ENCODE measurements around the gene ZMYND11.

The ZMYND11 gene

DNA sequence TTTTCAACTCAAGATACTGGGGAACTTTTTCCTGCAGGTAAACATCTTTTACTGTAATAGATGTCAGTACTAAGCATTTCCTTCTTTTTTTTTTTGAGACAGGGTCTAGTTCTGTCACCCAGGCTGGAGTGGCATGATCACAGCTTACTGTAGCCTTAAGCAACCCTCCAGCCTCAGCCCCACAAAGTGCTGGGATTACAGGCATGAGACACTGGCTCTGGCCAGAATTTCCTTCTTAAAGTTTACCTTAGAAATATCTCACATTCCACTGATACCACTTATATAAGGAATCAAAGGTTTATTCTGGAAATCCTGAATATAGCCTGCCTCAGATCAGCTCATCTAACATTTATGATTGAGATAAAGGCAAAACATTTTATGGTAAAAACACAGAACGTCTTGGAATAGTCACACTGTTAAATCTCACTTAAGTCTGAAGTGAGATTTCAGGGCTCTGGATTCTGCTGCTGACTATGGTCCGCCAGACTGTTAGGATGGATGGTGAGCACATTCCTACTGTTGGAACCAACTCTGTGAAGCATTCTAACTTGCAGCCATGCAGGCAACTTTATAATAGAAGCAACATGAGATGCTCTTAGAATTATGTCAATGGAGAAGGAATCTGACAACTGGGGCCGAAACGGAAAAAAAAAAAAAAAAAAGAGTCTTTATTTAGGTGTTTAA lies 151.9 kb downstream of the ZMYND11 start:
- TF ChIP-seq, protein P1, sequence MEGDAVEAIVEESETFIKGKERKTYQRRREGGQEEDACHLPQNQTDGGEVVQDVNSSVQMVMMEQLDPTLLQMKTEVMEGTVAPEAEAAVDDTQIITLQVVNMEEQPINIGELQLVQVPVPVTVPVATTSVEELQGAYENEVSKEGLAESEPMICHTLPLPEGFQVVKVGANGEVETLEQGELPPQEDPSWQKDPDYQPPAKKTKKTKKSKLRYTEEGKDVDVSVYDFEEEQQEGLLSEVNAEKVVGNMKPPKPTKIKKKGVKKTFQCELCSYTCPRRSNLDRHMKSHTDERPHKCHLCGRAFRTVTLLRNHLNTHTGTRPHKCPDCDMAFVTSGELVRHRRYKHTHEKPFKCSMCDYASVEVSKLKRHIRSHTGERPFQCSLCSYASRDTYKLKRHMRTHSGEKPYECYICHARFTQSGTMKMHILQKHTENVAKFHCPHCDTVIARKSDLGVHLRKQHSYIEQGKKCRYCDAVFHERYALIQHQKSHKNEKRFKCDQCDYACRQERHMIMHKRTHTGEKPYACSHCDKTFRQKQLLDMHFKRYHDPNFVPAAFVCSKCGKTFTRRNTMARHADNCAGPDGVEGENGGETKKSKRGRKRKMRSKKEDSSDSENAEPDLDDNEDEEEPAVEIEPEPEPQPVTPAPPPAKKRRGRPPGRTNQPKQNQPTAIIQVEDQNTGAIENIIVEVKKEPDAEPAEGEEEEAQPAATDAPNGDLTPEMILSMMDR (IDR thresholded peaks at IDR 0.05; ENCODE audit: insufficient read depth, low read length, poor library complexity, severe bottlenecking), result no peak
- no peak for DNase-seq (ENCODE audit: extremely low read depth, insufficient read length)
- Histone ChIP-seq H3K4me3 (replicated peaks; ENCODE audit: low read depth, low read length) (no peak overlapping the region), H3K36me3 (ENCODE audit: control insufficient read depth, insufficient read depth, low read length) (no peaks in the 10 kb centered on the region), H3K27me3 (replicated peaks; ENCODE audit: control insufficient read depth, insufficient read depth, low read length) (no peaks in the 10 kb centered on the region)

- no peaks in the 10 kb centered on the region for H3K36me3 ChIP-seq (ENCODE audit: control insufficient read depth, insufficient read depth, low read length)
These were observed 152.6 kb downstream of the ZMYND11 start for GRCh38 chr10:287814-288213.

GRCh38 chr10:288316-289200 lies 153.3 kb downstream of the ZMYND11 start:
- Histone ChIP-seq H3K4me3 (replicated peaks; ENCODE audit: low read depth, low read length) (no peak overlapping the region), H3K27me3 (replicated peaks; ENCODE audit: control insufficient read depth, insufficient read depth, low read length) (no peaks in the 10 kb centered on the region; the same call in 1 of the 2 replicates), H3K36me3 (ENCODE audit: control insufficient read depth, insufficient read depth, low read length) (no peaks in the 10 kb centered on the region)
- no peak for DNase-seq (ENCODE audit: extremely low read depth, insufficient read length)
- TF ChIP-seq, protein P1 (IDR thresholded peaks at IDR 0.05; ENCODE audit: insufficient read depth, low read length, poor library complexity, severe bottlenecking), result no peak

More at GRCh38 chr10:287814-288213, 152.6 kb downstream of the ZMYND11 start:
- no peak overlapping the region for H3K4me3 ChIP-seq (replicated peaks; ENCODE audit: low read depth, low read length)
- no peak for DNase-seq (ENCODE audit: extremely low read depth, insufficient read length)
- H3K27me3 ChIP-seq (replicated peaks; ENCODE audit: control insufficient read depth, insufficient read depth, low read length), result no peaks in the 10 kb centered on the region
- TF ChIP-seq, protein P1 (IDR thresholded peaks at IDR 0.05; ENCODE audit: insufficient read depth, low read length, poor library complexity, severe bottlenecking), result no peak

DNA sequence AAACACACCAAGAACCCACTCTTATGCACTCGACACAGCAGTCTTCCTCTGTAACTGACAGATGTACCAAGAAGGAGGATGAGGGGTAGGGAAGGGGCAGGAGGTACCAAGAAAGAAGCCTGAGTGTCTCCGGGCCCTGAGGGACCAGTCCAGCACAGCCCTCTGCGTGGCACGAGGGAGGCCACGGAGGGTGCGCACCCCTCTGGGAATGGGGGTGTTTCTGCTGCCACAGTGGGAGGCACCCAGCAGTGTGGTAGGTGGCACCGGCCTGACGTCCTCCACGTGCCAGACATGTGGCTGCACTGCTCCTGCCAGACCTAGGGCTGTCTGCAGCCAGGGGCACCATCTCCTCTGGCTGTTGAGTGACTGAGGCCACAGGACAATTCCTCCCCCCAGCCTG lies 154.3 kb downstream of the ZMYND11 start:
- TF ChIP-seq, protein P1 (IDR thresholded peaks at IDR 0.05; ENCODE audit: insufficient read depth, low read length, poor library complexity, severe bottlenecking), result no peak
- H3K4me3 ChIP-seq (replicated peaks; ENCODE audit: low read depth, low read length), result no peak overlapping the region
- H3K27me3 ChIP-seq (replicated peaks; ENCODE audit: control insufficient read depth, insufficient read depth, low read length), result no peaks in the 10 kb centered on the region; the same call in 1 of the 2 replicates
- no peaks in the 10 kb centered on the region for H3K36me3 ChIP-seq (ENCODE audit: control insufficient read depth, insufficient read depth, low read length)
- DNase-seq (ENCODE audit: extremely low read depth, insufficient read length), result no peak

DNA sequence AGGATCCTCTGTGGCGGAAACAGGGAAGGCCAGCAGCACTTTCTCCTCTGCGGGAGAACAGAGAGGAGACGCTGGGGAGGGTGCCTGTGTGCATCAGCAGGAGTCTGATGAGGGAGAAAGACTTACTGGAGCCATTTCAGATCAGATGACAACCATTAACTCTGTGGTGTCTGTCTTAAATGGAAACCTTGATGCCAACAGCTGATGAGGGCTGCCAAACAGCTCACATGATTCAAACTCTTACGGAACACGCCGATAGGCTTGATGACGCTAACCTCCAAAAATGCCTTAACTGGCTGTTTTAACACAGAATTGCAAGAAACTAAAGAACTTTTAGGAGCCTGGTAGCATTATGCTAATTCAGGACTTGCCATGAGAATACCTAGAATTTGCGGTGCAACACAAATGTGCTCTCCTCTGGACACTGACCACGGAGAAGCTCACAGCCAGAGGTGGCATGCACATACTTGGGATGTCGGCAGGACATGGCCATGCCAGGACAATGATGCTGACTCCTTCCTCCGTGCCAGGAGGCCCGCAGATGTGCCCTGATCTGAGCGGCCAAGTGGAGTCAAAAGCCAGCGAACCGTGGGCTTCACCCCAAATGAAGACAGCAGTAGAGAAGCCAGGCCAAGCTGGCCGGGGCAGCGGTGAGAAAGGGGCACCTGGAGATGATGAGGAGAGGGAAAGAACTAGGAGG lies 154.9 kb downstream of the ZMYND11 start:
- Histone ChIP-seq H3K27me3 (replicated peaks; ENCODE audit: control insufficient read depth, insufficient read depth, low read length) (no peaks in the 10 kb centered on the region; the same call in 1 of the 2 replicates), H3K4me3 (replicated peaks; ENCODE audit: low read depth, low read length) (no peak overlapping the region), H3K36me3 (ENCODE audit: control insufficient read depth, insufficient read depth, low read length) (no peaks in the 10 kb centered on the region)
- TF ChIP-seq, protein P1 (IDR thresholded peaks at IDR 0.05; ENCODE audit: insufficient read depth, low read length, poor library complexity, severe bottlenecking), result no peak
- no peak for DNase-seq (ENCODE audit: extremely low read depth, insufficient read length)

Measured in GM06990 (cell line).